Measurements from ENCODE around the gene MORN1. TPM values are rescaled to one million over a fixed set of nuclear protein-coding genes. Genes with fewer than 3 reads are reported as not detected.
A peak's percentile ranks its signal among the peaks of the same experiment; 100 is the strongest.

MORN1 gene
- total RNA-seq, 4 donors from 2014 or later: 3.0 to 34.0 (median 12.5) TPM

- intact Hi-C loops (cut with DNase I; ENCODE audit: low total_unique reads) (loop anchor here (5.0 kb wide), 1 partner anchor 43 kb away; no protein-coding TSS in a partner anchor), in situ Hi-C loops (cut with MboI; ENCODE audit: low pct_ligation_motif_present in 1 of 4, low pct_unique_long_range_greater_than_20kb in 1 of 4, low sequenced_read_pairs in 3 of 4) (no loop called here)
- Histone ChIP-seq H3K4me3 (no peak overlapping the region), H3K9me3 (no peaks in the 10 kb centered on the region), H3K4me1 (peaks cover 35 to 63% (median 56%) of the 10 kb centered on the region in 4 donors), H3K27ac (peak overlapping the region; percentile 65 to 72 (median 66)), H3K36me3 (no peaks in the 10 kb centered on the region), H3K27me3 (no peaks in the 10 kb centered on the region)
- no peak for TF ChIP-seq POLR2A (IDR thresholded peaks at IDR 0.05)
- TF ChIP-seq EP300 (IDR thresholded peaks at IDR 0.05; ENCODE audit: low read depth): no peak
- no peak for TF ChIP-seq POLR2AphosphoS5 (IDR thresholded peaks at IDR 0.05)
- TF ChIP-seq, protein P1, sequence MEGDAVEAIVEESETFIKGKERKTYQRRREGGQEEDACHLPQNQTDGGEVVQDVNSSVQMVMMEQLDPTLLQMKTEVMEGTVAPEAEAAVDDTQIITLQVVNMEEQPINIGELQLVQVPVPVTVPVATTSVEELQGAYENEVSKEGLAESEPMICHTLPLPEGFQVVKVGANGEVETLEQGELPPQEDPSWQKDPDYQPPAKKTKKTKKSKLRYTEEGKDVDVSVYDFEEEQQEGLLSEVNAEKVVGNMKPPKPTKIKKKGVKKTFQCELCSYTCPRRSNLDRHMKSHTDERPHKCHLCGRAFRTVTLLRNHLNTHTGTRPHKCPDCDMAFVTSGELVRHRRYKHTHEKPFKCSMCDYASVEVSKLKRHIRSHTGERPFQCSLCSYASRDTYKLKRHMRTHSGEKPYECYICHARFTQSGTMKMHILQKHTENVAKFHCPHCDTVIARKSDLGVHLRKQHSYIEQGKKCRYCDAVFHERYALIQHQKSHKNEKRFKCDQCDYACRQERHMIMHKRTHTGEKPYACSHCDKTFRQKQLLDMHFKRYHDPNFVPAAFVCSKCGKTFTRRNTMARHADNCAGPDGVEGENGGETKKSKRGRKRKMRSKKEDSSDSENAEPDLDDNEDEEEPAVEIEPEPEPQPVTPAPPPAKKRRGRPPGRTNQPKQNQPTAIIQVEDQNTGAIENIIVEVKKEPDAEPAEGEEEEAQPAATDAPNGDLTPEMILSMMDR (IDR thresholded peaks at IDR 0.05): no peak
- DNase-seq: no peak
- 49% methylated on average over 9 of the region's 9 CpGs; no CpG with 5 or more reads in 1 of the 2 donors for WGBS, 2 donors (ENCODE audit: low coverage in 1 of 2)
These were observed 111.5 kb downstream of the MORN1 start for GRCh38 chr1:2279817-2280216.

- Histone ChIP-seq H3K9me3 (no peaks in the 10 kb centered on the region), H3K27ac (peak overlapping the region; percentile 65 to 72 (median 66)), H3K36me3 (no peaks in the 10 kb centered on the region), H3K27me3 (no peaks in the 10 kb centered on the region), H3K4me3 (no peak overlapping the region), H3K4me1 (peaks cover 41 to 69% (median 62%) of the 10 kb centered on the region in 4 donors)
- no peak for DNase-seq
- intact Hi-C loops (cut with DNase I; ENCODE audit: low total_unique reads): loop anchor here (5.0 kb wide), 1 partner anchor 42 kb away; no protein-coding TSS in a partner anchor
- in situ Hi-C loops (cut with MboI; ENCODE audit: low pct_ligation_motif_present in 1 of 4, low pct_unique_long_range_greater_than_20kb in 1 of 4, low sequenced_read_pairs in 3 of 4): no loop called here
- 34% methylated on average over 7 of the region's 13 CpGs; no CpG with 5 or more reads in 1 of the 2 donors for WGBS, 2 donors (ENCODE audit: low coverage in 1 of 2)
- TF ChIP-seq EP300 (IDR thresholded peaks at IDR 0.05; ENCODE audit: low read depth) (no peak), POLR2A (IDR thresholded peaks at IDR 0.05) (no peak), POLR2AphosphoS5 (IDR thresholded peaks at IDR 0.05) (no peak)
- TF ChIP-seq, protein P1 (IDR thresholded peaks at IDR 0.05): no peak
These were observed 112.1 kb downstream of the MORN1 start for GRCh38 chr1:2279210-2279639.

DNA sequence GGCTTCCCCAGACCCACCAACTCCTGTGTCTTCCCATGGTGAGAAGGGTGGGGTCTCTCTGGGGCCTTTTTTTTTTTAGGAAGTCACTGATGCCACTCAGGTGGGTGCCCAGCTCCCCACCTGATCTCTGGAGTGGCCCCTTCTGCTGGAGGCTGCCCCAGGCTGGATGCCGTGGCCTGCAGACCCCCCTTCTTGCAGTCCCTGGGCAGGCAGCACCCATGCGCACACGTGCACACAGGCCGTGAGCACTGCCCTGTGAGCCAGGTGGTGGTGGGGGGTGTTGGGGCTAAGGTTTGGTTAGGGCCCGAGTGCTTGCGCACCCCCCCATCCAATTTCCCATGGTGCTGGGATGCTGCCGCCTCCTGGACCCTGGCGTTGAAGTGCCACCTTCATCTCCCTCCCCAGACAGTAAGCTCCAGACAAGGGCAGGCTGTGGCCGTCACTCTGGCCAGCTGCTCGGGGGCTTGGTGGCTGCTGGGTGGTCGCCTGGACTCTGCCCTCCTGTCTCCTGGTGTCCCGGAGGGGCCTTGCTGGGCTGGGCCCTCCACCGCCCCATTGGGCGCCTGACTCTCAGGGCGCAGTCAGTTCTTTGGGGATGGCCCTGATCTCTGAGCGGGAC, 112.7 kb downstream of the MORN1 start:
- Histone ChIP-seq H3K4me3 (no peak overlapping the region), H3K9me3 (no peaks in the 10 kb centered on the region), H3K4me1 (peaks cover 46 to 69% (median 65%) of the 10 kb centered on the region in 4 donors), H3K27ac (peak overlapping the region; percentile 65 to 72 (median 66)), H3K27me3 (no peaks in the 10 kb centered on the region), H3K36me3 (no peaks in the 10 kb centered on the region)
- in situ Hi-C loops (cut with MboI; ENCODE audit: low pct_ligation_motif_present in 1 of 4, low pct_unique_long_range_greater_than_20kb in 1 of 4, low sequenced_read_pairs in 3 of 4) (no loop called here), intact Hi-C loops (cut with DNase I; ENCODE audit: low total_unique reads) (loop anchor here (5.0 kb wide), 1 partner anchor 41 kb away; no protein-coding TSS in a partner anchor)
- TF ChIP-seq, protein P1 (IDR thresholded peaks at IDR 0.05): no peak
- TF ChIP-seq POLR2A (IDR thresholded peaks at IDR 0.05) (no peak), POLR2AphosphoS5 (IDR thresholded peaks at IDR 0.05) (no peak), EP300 (IDR thresholded peaks at IDR 0.05; ENCODE audit: low read depth) (no peak)
- WGBS, 2 donors (ENCODE audit: low coverage in 1 of 2): 64% methylated on average over 14 of the region's 16 CpGs; no CpG with 5 or more reads in 1 of the 2 donors
- DNase-seq: no peak

DNA sequence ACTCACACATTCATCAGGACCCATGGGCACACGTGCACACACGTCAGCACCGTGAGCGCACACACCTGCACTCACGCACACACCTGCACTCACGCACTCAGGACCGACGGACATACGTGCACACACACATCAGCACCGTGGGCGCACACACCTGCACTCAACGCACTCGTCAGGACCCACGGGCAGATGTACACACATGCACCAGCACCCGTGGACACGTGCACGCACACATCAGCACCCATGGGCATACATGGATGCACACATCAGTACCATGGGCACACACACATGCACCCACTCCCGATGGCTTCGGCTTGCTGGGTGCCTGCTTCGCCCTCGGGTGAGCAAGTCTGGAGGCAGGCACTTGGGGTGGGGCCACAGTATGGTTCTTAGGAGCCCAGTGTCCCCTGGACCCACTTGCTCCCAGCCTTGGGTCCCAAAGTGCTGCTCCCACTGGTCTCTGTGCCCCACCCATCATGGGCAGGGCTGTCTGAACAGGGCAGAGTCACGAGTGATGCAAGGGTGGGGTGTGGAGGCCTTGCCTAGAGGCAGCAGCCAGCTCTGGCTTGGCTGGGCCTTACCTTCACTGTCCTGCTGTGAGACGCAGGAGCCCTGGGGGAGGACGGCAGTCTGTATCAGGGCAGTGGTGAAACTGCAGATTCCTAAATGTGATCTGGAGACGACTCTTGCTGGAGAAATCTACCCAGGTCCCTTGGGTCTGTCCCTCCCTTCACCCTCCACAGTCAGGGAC, 113.4 kb downstream of the MORN1 start:
- WGBS, 2 donors (ENCODE audit: low coverage in 1 of 2): 89% methylated on average over 17 of the region's 25 CpGs; no CpG with 5 or more reads in 1 of the 2 donors
- Histone ChIP-seq H3K4me3 (no peak overlapping the region), H3K36me3 (no peaks in the 10 kb centered on the region), H3K4me1 (peaks cover 53 to 73% (median 70%) of the 10 kb centered on the region in 4 donors), H3K27me3 (no peaks in the 10 kb centered on the region), H3K9me3 (no peaks in the 10 kb centered on the region), H3K27ac (peak overlapping the region; percentile 65 to 72 (median 66))
- TF ChIP-seq, protein P1 (IDR thresholded peaks at IDR 0.05): no peak
- TF ChIP-seq POLR2A (IDR thresholded peaks at IDR 0.05): no peak
- no peak for TF ChIP-seq EP300 (IDR thresholded peaks at IDR 0.05; ENCODE audit: low read depth)
- no peak for TF ChIP-seq POLR2AphosphoS5 (IDR thresholded peaks at IDR 0.05)
- in situ Hi-C loops (cut with MboI; ENCODE audit: low pct_ligation_motif_present in 1 of 4, low pct_unique_long_range_greater_than_20kb in 1 of 4, low sequenced_read_pairs in 3 of 4): no loop called here
- intact Hi-C loops (cut with DNase I; ENCODE audit: low total_unique reads): loop anchor here (5.0 kb wide), 1 partner anchor 41 kb away; no protein-coding TSS in a partner anchor
- DNase-seq: no peak
